ENCODE data around the gene FAM227B. TPM values are rescaled to one million over a fixed set of nuclear protein-coding genes. Genes with fewer than 3 reads are reported as not detected.
"Not testable (repeated sequence)": the region's sequence is repeated elsewhere in the genome, so short reads cannot be mapped to it uniquely, and the experiment has no call there.

The FAM227B gene
- total RNA-seq, 1 experiment from 2014 or later, result 2.6 TPM

DNA sequence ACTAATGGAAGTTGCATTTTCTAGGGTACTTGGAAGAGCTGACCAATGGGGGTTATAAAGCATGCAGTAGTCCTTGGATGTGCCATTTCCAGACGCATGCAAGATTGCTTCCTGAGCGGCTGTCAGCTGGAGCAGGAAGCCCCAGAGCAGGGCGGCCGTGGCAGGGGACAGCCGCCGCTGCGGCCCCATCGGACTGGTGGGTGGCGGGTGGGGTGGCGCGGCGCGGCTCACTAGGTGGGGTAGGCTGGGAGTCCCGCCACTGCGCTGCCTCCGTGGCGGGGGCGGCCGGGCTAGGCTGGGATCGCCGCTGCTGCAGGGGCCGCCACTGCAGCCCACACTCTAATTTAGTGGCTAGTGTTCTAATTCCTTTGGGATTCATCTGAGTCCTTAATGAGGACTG is 254.1 kb downstream of the FAM227B start:
- in situ Hi-C loops (cut with HindIII; ENCODE audit: low pct_unique_long_range_greater_than_20kb, low sequenced_read_pairs), result no loop called here

DNA sequence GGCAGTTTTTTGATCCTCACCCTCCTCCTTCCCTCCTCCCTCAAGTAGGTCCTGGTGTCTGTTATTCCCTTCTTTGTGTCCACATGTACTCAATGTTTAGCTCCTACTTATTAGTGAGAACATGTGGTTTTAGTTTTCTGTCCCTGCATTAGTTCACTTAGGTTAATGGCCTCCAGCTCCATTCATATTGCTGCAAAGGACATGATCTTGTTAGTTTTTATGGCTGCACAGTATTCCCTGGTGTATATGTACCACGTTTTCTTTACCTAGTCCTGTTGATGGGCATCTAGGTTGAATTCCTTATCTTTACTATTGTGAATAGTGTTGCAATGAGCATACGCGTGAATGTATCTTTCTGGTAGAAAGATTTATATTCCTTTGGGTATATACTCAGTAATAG is 259.2 kb downstream of the FAM227B start:
- in situ Hi-C loops (cut with HindIII; ENCODE audit: low pct_unique_long_range_greater_than_20kb, low sequenced_read_pairs), result no loop called here
- no peak for DNase-seq (ENCODE audit: low read depth, low spot score)

More for the DNA sequence above, 254.1 kb downstream of the FAM227B start:
- DNase-seq (ENCODE audit: low read depth, low spot score), result no peak

DNA sequence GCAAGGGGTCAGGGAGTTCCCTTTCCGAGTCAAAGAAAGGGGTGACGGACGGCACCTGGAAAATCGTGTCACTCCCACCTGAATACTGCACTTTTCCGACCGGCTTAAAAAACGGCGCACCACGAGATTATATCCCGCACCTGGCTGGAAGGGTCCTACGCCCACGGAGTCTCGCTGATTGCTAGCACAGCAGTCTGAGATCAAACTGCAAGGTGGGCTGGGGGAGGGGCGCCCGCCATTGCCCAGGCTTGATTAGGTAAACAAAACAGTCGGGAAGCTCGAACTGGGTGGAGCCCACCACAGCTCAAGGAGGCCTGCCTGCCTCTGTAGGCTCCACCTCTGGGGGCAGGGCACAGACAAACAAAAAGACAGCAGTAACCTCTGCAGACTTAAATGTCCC is 266.2 kb downstream of the FAM227B start:
- DNase-seq (ENCODE audit: low read depth, low spot score); in situ Hi-C loops (cut with HindIII; ENCODE audit: low pct_unique_long_range_greater_than_20kb, low sequenced_read_pairs): not testable (repeated sequence)

DNA sequence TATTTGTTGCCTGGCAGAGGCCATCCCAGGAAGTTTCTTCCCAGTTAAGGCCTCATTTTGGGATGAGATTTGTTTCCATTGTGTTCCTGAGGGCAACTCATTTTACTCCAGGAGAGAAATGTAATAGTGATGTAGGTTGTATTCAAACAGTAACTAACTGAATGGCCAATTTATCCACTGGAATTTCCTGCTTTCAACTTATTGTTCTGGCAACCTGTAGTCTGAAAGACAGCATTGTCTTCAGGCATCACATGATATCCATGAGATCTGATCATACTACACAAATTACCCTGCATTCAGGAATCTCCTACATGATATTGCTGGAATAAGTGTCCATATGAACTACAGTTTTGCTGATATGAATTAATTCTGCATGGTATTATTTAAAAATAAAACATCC is 277.1 kb downstream of the FAM227B start:
- DNase-seq (ENCODE audit: low read depth, low spot score), result peak; percentile 95
- in situ Hi-C loops (cut with HindIII; ENCODE audit: low pct_unique_long_range_greater_than_20kb, low sequenced_read_pairs), result no loop called here

DNA sequence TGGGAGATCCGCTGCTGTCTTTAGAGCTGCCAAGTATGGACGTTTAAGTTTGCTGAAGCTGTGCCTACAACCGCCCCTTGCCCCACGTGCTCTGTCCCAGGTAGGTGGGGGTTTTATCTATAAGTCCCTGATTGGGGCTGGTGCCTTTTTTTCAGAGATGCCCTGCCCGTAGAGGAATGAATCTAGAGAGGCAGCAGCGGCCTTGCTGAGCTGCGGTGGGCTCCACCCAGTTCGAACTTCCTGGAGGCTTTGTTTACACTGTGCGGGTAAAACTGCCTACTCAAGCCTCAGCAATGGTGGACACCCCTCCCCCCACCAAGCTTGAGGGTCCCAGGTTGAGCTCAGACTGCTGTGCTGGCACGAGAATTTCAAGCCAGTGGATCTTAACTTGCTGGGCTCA is 281.0 kb downstream of the FAM227B start:
- in situ Hi-C loops (cut with HindIII; ENCODE audit: low pct_unique_long_range_greater_than_20kb, low sequenced_read_pairs), result no loop called here
- DNase-seq (ENCODE audit: low read depth, low spot score), result no peak

DNA sequence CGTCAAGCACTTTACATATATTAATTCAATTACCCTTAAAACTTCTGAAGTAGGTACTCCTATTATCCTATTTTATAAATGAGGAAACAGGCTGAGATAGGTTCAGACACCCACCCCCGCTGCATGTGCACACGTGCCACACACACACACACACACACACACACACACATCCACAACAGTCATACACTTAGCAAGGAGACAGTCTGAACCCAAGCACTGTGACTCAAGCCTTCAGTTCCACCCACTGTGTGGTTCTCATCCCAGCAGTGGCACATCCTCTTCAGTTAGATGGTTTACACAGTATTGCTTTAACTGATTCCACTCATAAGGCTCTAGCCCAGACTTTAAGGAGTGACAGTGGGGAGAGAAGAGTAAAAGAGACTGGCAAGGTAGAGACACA is 288.7 kb downstream of the FAM227B start:
- DNase-seq (ENCODE audit: low read depth, low spot score), result no peak
- in situ Hi-C loops (cut with HindIII; ENCODE audit: low pct_unique_long_range_greater_than_20kb, low sequenced_read_pairs), result no loop called here

DNA sequence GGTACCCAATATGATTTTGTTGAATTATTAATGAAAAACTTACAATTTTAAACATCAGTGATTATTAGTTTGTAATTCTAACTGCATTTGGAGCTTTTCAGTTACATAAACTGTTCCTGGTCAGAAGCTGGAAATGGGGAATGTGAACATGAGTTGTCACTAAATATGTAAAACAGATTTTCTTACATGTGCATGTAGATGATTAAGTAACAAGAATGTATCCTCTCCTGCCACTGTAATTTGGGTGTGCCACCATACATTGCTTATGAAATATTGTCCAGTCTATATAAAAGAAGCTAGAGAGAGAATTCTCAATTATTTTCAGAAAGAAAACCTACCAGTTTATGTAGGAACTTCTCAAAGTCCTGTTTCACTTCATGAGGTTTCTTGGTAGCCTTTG is 289.2 kb downstream of the FAM227B start:
- in situ Hi-C loops (cut with HindIII; ENCODE audit: low pct_unique_long_range_greater_than_20kb, low sequenced_read_pairs), result no loop called here
- DNase-seq (ENCODE audit: low read depth, low spot score), result no peak

DNA sequence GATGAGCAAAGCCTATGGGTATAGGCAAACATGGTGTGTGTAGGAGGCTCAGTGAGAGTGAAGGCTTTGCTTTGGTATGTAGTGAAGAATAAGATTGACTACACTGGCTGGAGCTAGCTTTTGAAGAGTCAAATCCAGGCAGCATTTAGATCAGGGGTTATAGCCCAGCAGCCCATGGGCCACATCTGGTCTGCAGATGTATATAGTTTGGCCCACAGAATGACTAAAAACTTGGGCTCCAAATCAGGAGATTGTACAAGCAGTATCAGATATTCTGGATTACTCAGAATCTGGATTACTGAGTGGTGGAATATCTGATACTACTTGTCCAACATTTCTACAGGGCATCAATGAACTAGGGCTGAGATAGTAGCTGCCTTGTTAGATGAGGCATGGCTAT is 290.5 kb downstream of the FAM227B start:
- in situ Hi-C loops (cut with HindIII; ENCODE audit: low pct_unique_long_range_greater_than_20kb, low sequenced_read_pairs), result no loop called here
- DNase-seq (ENCODE audit: low read depth, low spot score), result no peak

DNA sequence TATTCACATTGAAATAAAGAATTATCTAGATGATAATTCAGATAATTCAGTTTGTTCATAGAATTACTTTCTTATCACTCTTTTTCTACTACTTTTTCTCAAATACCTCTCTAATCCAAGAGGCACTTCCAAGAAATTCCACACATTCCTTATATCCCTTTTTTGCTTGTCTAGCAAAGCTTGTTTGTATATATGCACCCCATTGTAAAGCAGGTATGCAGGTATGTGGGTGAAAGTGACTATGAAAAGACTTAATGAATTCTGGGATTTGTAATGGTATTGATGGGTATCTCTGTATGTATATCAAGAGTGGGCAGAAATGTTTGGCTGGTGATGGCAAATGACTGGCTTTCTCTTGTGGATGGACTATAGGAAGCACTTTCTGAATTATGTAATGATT is 291.7 kb downstream of the FAM227B start:
- in situ Hi-C loops (cut with HindIII; ENCODE audit: low pct_unique_long_range_greater_than_20kb, low sequenced_read_pairs), result no loop called here
- DNase-seq (ENCODE audit: low read depth, low spot score), result no peak

DNA sequence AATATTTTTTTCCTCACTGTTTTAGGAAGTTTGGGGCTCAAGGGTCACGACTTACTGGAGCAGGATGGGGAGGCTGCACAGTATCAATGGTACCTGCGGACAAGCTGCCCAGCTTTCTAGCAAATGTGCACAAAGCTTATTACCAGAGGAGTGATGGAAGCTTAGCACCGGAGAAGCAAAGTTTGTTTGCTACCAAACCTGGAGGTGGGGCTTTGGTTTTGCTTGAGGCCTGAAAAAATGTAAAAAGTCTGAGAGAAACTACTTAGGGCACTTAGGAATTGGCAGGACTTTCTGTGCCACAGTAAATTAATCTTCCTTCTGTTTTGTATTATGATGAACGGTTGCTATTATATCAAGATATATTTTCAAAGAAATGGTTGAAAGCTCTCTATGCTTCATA is 292.7 kb downstream of the FAM227B start:
- in situ Hi-C loops (cut with HindIII; ENCODE audit: low pct_unique_long_range_greater_than_20kb, low sequenced_read_pairs), result no loop called here

DNA sequence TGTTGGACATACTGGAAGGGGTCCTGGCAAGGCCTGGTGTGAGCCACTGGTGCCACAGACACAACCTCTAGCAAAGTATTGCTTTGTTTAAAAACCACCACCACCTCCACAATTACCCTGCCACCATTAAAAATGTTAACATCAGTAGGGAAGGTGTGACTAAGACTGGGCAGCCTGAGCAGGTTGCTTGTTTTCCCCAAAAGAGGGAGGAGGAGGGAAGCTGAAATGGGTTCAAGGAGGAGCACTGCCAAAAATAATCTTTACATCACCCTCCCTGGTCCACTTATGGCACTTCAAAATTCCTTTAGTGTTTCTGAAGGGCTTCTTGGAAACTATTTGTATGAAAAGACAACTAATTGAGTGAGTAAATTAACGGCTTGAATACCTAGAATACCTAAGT is 297.4 kb downstream of the FAM227B start:
- no peak for DNase-seq (ENCODE audit: low read depth, low spot score)
- in situ Hi-C loops (cut with HindIII; ENCODE audit: low pct_unique_long_range_greater_than_20kb, low sequenced_read_pairs), result no loop called here

More for the DNA sequence above, 292.7 kb downstream of the FAM227B start:
- DNase-seq (ENCODE audit: low read depth, low spot score), result no peak

DNA sequence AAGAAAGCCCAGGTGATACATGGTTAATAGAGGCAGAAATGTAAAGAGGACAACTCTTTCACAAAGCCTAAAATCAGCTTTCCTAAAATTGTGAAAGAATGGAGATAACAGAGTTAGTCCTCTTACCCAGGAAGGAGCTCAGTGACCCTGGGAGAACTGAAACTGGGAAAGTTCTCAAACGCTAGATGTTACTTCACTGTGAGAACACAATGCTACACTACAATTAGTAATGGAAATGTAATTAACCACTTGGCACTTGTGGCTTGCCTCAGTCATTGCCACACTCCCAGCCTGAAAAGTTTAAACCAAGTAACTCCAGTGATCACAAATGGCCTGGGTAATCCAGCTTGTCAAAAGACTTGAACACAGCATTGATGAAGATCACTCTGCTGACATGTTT is 300.3 kb downstream of the FAM227B start:
- in situ Hi-C loops (cut with HindIII; ENCODE audit: low pct_unique_long_range_greater_than_20kb, low sequenced_read_pairs), result no loop called here

DNA sequence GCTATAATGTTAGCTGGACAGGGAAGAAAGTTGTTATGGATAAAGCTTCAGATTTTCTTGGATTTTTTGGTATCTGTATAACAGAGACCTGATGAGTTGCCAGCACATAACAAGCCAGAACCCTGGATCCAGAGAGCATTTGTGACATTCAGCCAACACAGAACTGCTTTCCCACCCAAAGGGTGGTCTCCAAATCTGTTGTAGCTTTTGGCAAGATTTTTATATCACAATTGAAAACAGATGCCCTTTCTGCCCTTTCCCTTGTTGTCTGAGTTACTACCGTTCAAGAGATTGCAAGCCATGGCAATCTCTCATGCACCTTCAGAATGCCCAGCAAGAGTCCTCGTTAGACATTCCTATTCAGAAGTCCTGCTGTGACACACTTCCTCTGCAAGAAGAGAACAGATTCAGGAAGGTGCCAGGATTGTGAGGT is 305.2 kb downstream of the FAM227B start:
- no peak for DNase-seq (ENCODE audit: low read depth, low spot score)
- in situ Hi-C loops (cut with HindIII; ENCODE audit: low pct_unique_long_range_greater_than_20kb, low sequenced_read_pairs), result no loop called here

More for the DNA sequence above, 300.3 kb downstream of the FAM227B start:
- no peak for DNase-seq (ENCODE audit: low read depth, low spot score)

DNA sequence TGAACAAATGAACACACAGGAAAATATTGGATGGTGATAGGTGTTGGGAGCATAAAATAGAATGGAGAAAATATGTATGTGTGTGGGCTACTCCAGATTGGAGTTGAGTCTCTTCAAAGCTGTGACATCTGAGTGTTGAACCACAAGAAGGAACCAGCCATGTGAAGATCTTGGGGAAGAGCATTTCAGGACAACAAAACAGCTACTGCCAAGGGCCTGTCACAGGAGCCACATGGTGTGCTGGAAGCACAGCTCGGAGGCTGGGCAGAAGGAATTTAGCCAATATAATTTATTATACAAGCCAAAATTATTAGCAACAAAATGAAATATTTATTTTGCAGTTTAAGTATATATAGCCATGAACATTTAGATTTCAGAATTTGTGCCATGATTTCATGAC is 305.9 kb downstream of the FAM227B start:
- in situ Hi-C loops (cut with HindIII; ENCODE audit: low pct_unique_long_range_greater_than_20kb, low sequenced_read_pairs), result no loop called here
- DNase-seq (ENCODE audit: low read depth, low spot score), result no peak

DNA sequence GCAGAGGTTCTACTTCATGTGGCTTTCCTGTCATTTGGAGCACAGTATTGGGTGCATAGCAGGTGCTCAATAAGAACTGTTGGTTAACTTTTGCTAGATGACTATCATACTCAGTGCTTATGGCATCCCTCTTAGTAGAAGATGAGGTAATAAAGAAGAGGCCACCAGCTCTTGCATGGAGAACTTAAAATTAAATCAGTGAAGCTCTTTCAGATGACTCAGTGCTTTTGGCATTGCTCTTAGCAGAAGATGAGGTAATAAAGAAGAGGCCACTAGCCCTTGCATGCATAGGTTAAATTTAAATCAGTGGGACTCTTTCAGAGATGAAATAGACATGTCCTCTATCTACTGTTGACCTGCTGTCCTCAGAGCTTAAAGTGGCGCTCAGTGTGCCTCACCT is 307.0 kb downstream of the FAM227B start:
- in situ Hi-C loops (cut with HindIII; ENCODE audit: low pct_unique_long_range_greater_than_20kb, low sequenced_read_pairs), result no loop called here
- DNase-seq (ENCODE audit: low read depth, low spot score), result no peak

DNA sequence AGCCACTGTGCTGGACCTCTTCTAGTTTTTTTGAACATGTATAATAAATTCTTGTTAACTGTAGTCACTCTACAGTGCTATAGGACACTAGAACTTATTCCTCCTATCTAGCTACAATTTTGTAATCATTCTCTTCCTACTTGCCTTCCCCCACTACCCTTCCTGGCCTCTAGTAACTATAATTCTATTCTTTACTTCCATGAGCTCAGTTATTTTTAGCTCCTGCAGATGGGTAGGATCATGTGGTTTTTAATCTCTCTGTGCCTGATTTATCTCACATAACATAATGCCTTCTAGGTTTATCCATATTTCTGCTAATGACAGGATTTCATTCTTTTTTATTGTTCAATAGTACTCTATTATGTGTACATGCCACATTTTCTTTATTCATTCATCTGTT is 310.7 kb downstream of the FAM227B start:
- peak; percentile 4 for DNase-seq (ENCODE audit: low read depth, low spot score)
- in situ Hi-C loops (cut with HindIII; ENCODE audit: low pct_unique_long_range_greater_than_20kb, low sequenced_read_pairs), result no loop called here

DNA sequence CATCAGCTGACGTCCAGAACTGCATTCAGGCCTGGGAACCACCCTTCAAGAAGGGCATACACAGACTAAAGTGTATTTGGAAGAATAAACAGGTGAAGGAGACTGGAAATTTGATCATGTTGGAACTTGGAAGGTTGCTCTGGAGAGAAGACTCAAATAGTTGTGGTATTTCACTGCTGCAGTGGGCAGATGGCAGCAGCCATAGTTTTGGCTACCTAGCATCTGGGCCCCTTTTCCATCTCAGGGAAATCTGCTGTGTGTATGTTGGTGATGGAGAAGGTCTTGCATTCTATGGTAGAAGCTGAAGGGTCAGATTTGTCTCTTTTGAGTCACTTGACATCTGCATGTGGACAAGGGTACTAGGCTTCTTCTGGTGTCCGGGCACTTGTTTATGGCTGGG is 311.9 kb downstream of the FAM227B start:
- no peak for DNase-seq (ENCODE audit: low read depth, low spot score)
- in situ Hi-C loops (cut with HindIII; ENCODE audit: low pct_unique_long_range_greater_than_20kb, low sequenced_read_pairs), result no loop called here

DNA sequence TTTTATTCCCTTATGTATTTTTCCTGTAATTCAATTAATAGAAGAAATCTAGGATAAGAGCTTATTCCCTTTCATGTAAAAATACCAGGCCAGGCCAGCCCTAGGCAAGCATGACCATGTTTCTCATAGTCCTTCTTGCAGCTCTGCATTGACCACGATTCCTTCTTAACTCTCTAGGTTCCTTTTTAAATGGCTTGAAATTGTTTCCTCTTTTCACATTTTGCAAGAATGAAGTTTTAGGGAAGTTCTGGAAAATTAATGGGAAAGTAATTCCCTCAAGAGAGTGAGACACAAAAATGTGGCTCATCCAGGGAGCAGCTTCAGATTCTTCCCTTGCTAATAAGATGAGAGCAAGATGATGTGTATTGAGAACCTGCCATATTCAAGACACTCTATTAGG is 314.1 kb downstream of the FAM227B start:
- no peak for DNase-seq (ENCODE audit: low read depth, low spot score)
- in situ Hi-C loops (cut with HindIII; ENCODE audit: low pct_unique_long_range_greater_than_20kb, low sequenced_read_pairs), result no loop called here

DNA sequence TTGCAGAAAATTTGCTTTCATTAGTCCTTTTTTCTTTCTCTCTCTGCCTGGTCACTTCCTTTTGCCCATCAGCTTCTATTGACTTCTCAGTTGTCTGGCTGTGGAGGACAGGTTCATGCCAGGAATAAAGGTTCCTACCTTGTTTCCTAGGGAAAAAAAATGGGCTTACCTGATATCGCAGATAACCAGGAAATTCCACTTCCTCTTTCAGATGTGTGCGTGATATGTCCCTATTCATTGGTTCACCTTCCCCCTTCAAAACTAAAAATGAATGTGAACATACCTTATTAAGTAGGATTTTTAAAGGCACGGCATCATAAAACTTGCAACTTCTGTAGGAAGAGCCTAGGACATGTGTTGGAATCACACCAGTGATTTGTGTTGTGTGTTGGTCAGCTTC is 317.6 kb downstream of the FAM227B start:
- DNase-seq (ENCODE audit: low read depth, low spot score), result no peak
- in situ Hi-C loops (cut with HindIII; ENCODE audit: low pct_unique_long_range_greater_than_20kb, low sequenced_read_pairs), result no loop called here

DNA sequence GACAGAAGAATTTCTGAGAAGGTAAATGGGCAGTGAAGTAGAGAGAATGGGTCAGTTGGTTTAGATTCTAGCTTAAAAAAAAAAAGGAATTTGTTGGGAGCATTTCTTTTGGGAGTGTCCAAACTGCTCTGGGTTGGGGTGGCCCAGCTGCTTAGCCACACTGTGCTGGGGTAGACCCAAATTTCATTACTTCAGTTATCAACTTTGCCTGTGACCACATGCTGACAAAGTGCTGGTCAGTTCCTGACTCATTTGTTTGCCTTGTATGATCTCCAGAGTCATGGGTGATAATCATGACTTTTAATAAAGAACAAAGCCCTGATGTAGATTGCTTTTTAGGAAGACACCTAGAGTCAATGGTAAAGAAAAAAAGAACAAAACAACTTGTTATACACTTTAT is 319.1 kb downstream of the FAM227B start:
- in situ Hi-C loops (cut with HindIII; ENCODE audit: low pct_unique_long_range_greater_than_20kb, low sequenced_read_pairs), result no loop called here
- no peak for DNase-seq (ENCODE audit: low read depth, low spot score)
